Suprapubic skin (tissue), 4 donors: Measurements from ENCODE around the gene PRIM1. TPM values are rescaled to one million over a fixed set of nuclear protein-coding genes. Genes with fewer than 3 reads are reported as not detected.
A peak's percentile ranks its signal among the peaks of the same experiment; 100 is the strongest.

ENCODE experiments used
- DNase-seq, 2 donors: peaks; one replicate each; pipeline ENCODE4 v3.0.0-alpha.2; 2019; ENCODE audit warnings: low spot score in 2 of 2
- H3K27ac ChIP-seq: fragments of 200-600 bp; sonication (generic); one replicate; pipeline ENCODE4 v1.5.1; 2019
- H3K27me3 ChIP-seq: fragments of 200-600 bp; sonication (generic); one replicate; pipeline ENCODE4 v1.5.1; 2019
- H3K36me3 ChIP-seq: fragments of 200-600 bp; sonication (generic); one replicate; pipeline ENCODE4 v1.5.1; 2019
- H3K4me1 ChIP-seq: fragments of 200-600 bp; sonication (generic); one replicate; pipeline ENCODE4 v1.5.1; 2019
- H3K4me3 ChIP-seq: fragments of 200-600 bp; sonication (generic); one replicate; pipeline ENCODE4 v1.5.1; 2019; ENCODE audit warnings: mild to moderate bottlenecking
- H3K9me3 ChIP-seq: fragments of 200-600 bp; sonication (generic); one replicate; pipeline ENCODE4 v1.5.1; 2019
- CTCF ChIP-seq, 2 donors: fragments of 200-600 bp in 1 of 2; fragments of 450-650 bp in 1 of 2; sonication (generic) in 1 of 2; IDR thresholded peaks; one replicate each; pipeline ENCODE4 v1.5.1; 2016 to 2019; ENCODE audit warnings: antibody characterized with exemption in 2 of 2, mild to moderate bottlenecking in 1 of 2, moderate library complexity in 1 of 2
- EP300 ChIP-seq: sonication (generic); formaldehyde crosslinking; IDR thresholded peaks from one replicate; pipeline ENCODE4 v1.6.1; 2017; ENCODE audit warnings: antibody characterized with exemption
- POLR2A ChIP-seq, 2 donors: fragments of 450-650 bp; IDR thresholded peaks; one replicate each; pipeline ENCODE4 v1.6.1; 2017; ENCODE audit warnings: antibody characterized with exemption in 2 of 2, mild to moderate bottlenecking in 2 of 2, moderate library complexity in 2 of 2
- POLR2AphosphoS5 ChIP-seq, 3 donors: sonication (generic); formaldehyde crosslinking; IDR thresholded peaks; one replicate each; pipeline ENCODE4 v1.6.1; 2017; ENCODE audit warnings: antibody characterized with exemption in 3 of 3
- WGBS: methylation state at CpG from one replicate; pipeline ENCODE4 v1.1.5; 2018; 5-methylcytosine and 5-hydroxymethylcytosine counted together
- total RNA-seq, 4 donors: library from RNA; depleted of rRNA; stranded (reverse); fragments of >200 nt; gene quantifications; one replicate each; pipeline ENCODE4 v1.1.0, GENCODE V29; 2016

The PRIM1 gene
- total RNA-seq, 4 donors from 2014 or later: 9.1 to 12.4 (median 10.3) TPM

GRCh38 chr12:56720731-56721151 lies 31.4 kb downstream of the PRIM1 start:
- no peak for DNase-seq
- H3K4me3 ChIP-seq: peak overlapping the region; percentile 82
- WGBS: 72% methylated on average over 1 of the region's 1 CpG

GRCh38 chr12:56719056-56719455 lies 33.1 kb downstream of the PRIM1 start:
- no peak for TF ChIP-seq EP300
- Histone ChIP-seq H3K27ac (no peak overlapping the region), H3K27me3 (no peaks in the 10 kb centered on the region), H3K4me3 (no peak overlapping the region), H3K4me1 (peaks cover 82% of the 10 kb centered on the region), H3K9me3 (no peaks in the 10 kb centered on the region), H3K36me3 (peaks cover 37% of the 10 kb centered on the region)
- DNase-seq: no peak

More at GRCh38 chr12:56720731-56721151, 31.4 kb downstream of the PRIM1 start:
- H3K27me3 ChIP-seq: no peaks in the 10 kb centered on the region
- H3K36me3 ChIP-seq: peaks cover 29% of the 10 kb centered on the region
- TF ChIP-seq EP300 (no peak), POLR2A (IDR thresholded peaks at IDR 0.05) (no peak), CTCF (IDR thresholded peaks at IDR 0.05) (no peak), POLR2AphosphoS5 (IDR thresholded peaks at IDR 0.05) (no peak)
- peak overlapping the region; percentile 98 for H3K27ac ChIP-seq
- no peaks in the 10 kb centered on the region for H3K9me3 ChIP-seq
- peaks cover 83% of the 10 kb centered on the region for H3K4me1 ChIP-seq

- H3K36me3 ChIP-seq: peaks cover 41% of the 10 kb centered on the region
- H3K4me3 ChIP-seq: no peak overlapping the region
- peaks cover 80% of the 10 kb centered on the region for H3K4me1 ChIP-seq
- no peak for DNase-seq
- 50% methylated on average over 4 of the region's 4 CpGs for WGBS
- TF ChIP-seq POLR2A (IDR thresholded peaks at IDR 0.05) (no peak), POLR2AphosphoS5 (IDR thresholded peaks at IDR 0.05) (no peak), EP300 (no peak), CTCF (IDR thresholded peaks at IDR 0.05) (no peak)
- H3K27me3 ChIP-seq: no peaks in the 10 kb centered on the region
- no peaks in the 10 kb centered on the region for H3K9me3 ChIP-seq
- no peak overlapping the region for H3K27ac ChIP-seq
Measured at GRCh38 chr12:56718636-56719035, 33.5 kb downstream of the PRIM1 start.

- Histone ChIP-seq H3K4me1 (peaks cover 75% of the 10 kb centered on the region), H3K27ac (no peak overlapping the region), H3K36me3 (peaks cover 46% of the 10 kb centered on the region), H3K27me3 (no peaks in the 10 kb centered on the region), H3K9me3 (no peaks in the 10 kb centered on the region), H3K4me3 (no peak overlapping the region)
- DNase-seq: no peak
- WGBS: 100% methylated on average over 1 of the region's 1 CpG
- TF ChIP-seq CTCF (IDR thresholded peaks at IDR 0.05) (no peak), EP300 (no peak), POLR2A (IDR thresholded peaks at IDR 0.05) (no peak), POLR2AphosphoS5 (IDR thresholded peaks at IDR 0.05) (no peak)
Measured at GRCh38 chr12:56718149-56718548, 34.0 kb downstream of the PRIM1 start.

- H3K4me3 ChIP-seq: no peak overlapping the region
- 79% methylated on average over 4 of the region's 4 CpGs for WGBS
- H3K9me3 ChIP-seq: no peaks in the 10 kb centered on the region
- no peak for DNase-seq
- H3K36me3 ChIP-seq: peaks cover 55% of the 10 kb centered on the region
- no peak for TF ChIP-seq POLR2A (IDR thresholded peaks at IDR 0.05)
- TF ChIP-seq POLR2AphosphoS5 (IDR thresholded peaks at IDR 0.05): no peak
- TF ChIP-seq EP300: no peak
- TF ChIP-seq CTCF (IDR thresholded peaks at IDR 0.05): no peak
- no peaks in the 10 kb centered on the region for H3K27me3 ChIP-seq
- no peak overlapping the region for H3K27ac ChIP-seq
- H3K4me1 ChIP-seq: peaks cover 66% of the 10 kb centered on the region
Measured at GRCh38 chr12:56716933-56717880, 34.9 kb downstream of the PRIM1 start.
